ENCODE results near the gene PTEN.

The PTEN gene

GRCh38 chr10:88006261-88006660 is 142.8 kb downstream of the PTEN start:
- no peak for TF ChIP-seq CTCF (IDR thresholded peaks at IDR 0.05)

GRCh38 chr10:88008866-88009470 is 145.5 kb downstream of the PTEN start:
- TF ChIP-seq CTCF (IDR thresholded peaks at IDR 0.05) = no peak

- TF ChIP-seq CTCF (IDR thresholded peaks at IDR 0.05) = no peak
These were observed 149.2 kb downstream of the PTEN start for GRCh38 chr10:88012641-88013040.

GRCh38 chr10:88017781-88018180 is 154.4 kb downstream of the PTEN start:
- TF ChIP-seq CTCF (IDR thresholded peaks at IDR 0.05) = no peak

GRCh38 chr10:88019753-88020152 is 156.3 kb downstream of the PTEN start:
- no peak for TF ChIP-seq CTCF (IDR thresholded peaks at IDR 0.05)

Data from LNCAP (cell line).